ENCODE measurements around the gene OR2V1.
"Not testable (repeated sequence)": the region's sequence is repeated elsewhere in the genome, so short reads cannot be mapped to it uniquely, and the experiment has no call there.

DNA sequence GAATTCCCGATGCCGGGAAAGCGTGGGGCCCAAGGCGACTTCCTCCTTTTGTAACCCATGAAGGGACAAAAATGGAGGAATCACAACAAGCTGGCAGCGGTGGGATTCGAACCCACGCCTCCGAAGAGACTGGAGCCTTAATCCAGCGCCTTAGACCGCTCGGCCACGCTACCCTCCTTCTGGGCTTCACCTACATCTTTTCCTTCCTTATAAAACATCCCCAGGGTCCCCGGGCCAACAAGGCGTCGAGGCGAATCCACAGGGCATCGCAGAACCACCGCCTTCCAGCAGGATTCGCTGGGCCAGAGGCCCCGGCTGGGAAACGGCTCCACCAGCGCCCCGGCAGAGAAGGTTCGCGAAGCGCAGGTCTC, 33.6 kb downstream of the OR2V1 start:
- not testable (repeated sequence) for TF ChIP-seq ARNT (IDR thresholded peaks at IDR 0.05); HDGF (IDR thresholded peaks at IDR 0.05; ENCODE audit: borderline replicate concordance); ZNF384 (IDR thresholded peaks at IDR 0.05); ELF4 (IDR thresholded peaks at IDR 0.05); SP1 (IDR thresholded peaks at IDR 0.05); FOXM1 (IDR thresholded peaks at IDR 0.05; ENCODE audit: borderline replicate concordance); L3MBTL2 (conservative IDR thresholded peaks at IDR 0.05)
